ENCODE data around the gene ANK3. TPM values are rescaled to one million over a fixed set of nuclear protein-coding genes. Genes with fewer than 3 reads are reported as not detected.

Gene ANK3
- total RNA-seq, 2 experiments from 2014 or later, result 4.5 to 5.3 TPM

GRCh38 chr10:60368875-60369546 is 20.7 kb downstream of the ANK3 start:
- Mint-ChIP-seq H3K4me1 (ENCODE audit: low read depth) (no peaks in the 10 kb centered on the region), H3K27me3 (ENCODE audit: low read depth) (no peaks in the 10 kb centered on the region), H3K36me3 (ENCODE audit: low read depth) (no peaks in the 10 kb centered on the region), H3K9me3 (ENCODE audit: insufficient read depth) (no peaks in the 10 kb centered on the region), H3K4me3 (no peak overlapping the region), H3K27ac (no peak overlapping the region)
- DNase-seq, result no peak
- ChIA-PET POLR2A (no interaction called here), CTCF (no interaction called here)
- ATAC-seq, result no peak

GRCh38 chr10:60367901-60368300 is 21.8 kb downstream of the ANK3 start:
- DNase-seq (no peak), ATAC-seq (no peak)
- Mint-ChIP-seq H3K4me3 (no peak overlapping the region), H3K36me3 (ENCODE audit: low read depth) (no peaks in the 10 kb centered on the region), H3K27me3 (ENCODE audit: low read depth) (no peaks in the 10 kb centered on the region), H3K4me1 (ENCODE audit: low read depth) (no peaks in the 10 kb centered on the region), H3K27ac (no peak overlapping the region), H3K9me3 (ENCODE audit: insufficient read depth) (no peaks in the 10 kb centered on the region)
- CTCF ChIA-PET, result no interaction called here
- POLR2A ChIA-PET, result no interaction called here

GRCh38 chr10:60367431-60367830 is 22.2 kb downstream of the ANK3 start:
- DNase-seq (no peak), ATAC-seq (no peak)
- Mint-ChIP-seq H3K27ac (no peak overlapping the region), H3K27me3 (ENCODE audit: low read depth) (no peaks in the 10 kb centered on the region), H3K9me3 (ENCODE audit: insufficient read depth) (no peaks in the 10 kb centered on the region), H3K4me3 (no peak overlapping the region), H3K36me3 (ENCODE audit: low read depth) (no peaks in the 10 kb centered on the region), H3K4me1 (ENCODE audit: low read depth) (no peaks in the 10 kb centered on the region)
- POLR2A ChIA-PET, result no interaction called here
- CTCF ChIA-PET, result no interaction called here

GRCh38 chr10:60367024-60367423 is 22.7 kb downstream of the ANK3 start:
- no peak overlapping the region for H3K27ac Mint-ChIP-seq
- H3K27me3 Mint-ChIP-seq (ENCODE audit: low read depth), result no peaks in the 10 kb centered on the region
- ChIA-PET POLR2A (no interaction called here), CTCF (no interaction called here)
- H3K4me1 Mint-ChIP-seq (ENCODE audit: low read depth), result no peaks in the 10 kb centered on the region
- no peaks in the 10 kb centered on the region for H3K9me3 Mint-ChIP-seq (ENCODE audit: insufficient read depth)
- H3K36me3 Mint-ChIP-seq (ENCODE audit: low read depth), result no peaks in the 10 kb centered on the region
- H3K4me3 Mint-ChIP-seq, result no peak overlapping the region
- no peak for ATAC-seq
- DNase-seq, result no peak

GRCh38 chr10:60363187-60363586 is 26.5 kb downstream of the ANK3 start:
- no peak overlapping the region for H3K27ac Mint-ChIP-seq

GRCh38 chr10:60362461-60362860 is 27.2 kb downstream of the ANK3 start:
- CTCF ChIA-PET, result no interaction called here
- H3K4me1 Mint-ChIP-seq (ENCODE audit: low read depth), result no peaks in the 10 kb centered on the region

More at GRCh38 chr10:60363187-60363586, 26.5 kb downstream of the ANK3 start:
- ATAC-seq, result no peak
- CTCF ChIA-PET, result no interaction called here
- POLR2A ChIA-PET, result no interaction called here
- Mint-ChIP-seq H3K9me3 (ENCODE audit: insufficient read depth) (no peaks in the 10 kb centered on the region), H3K27me3 (ENCODE audit: low read depth) (no peaks in the 10 kb centered on the region), H3K4me3 (no peak overlapping the region), H3K36me3 (ENCODE audit: low read depth) (no peaks in the 10 kb centered on the region), H3K4me1 (ENCODE audit: low read depth) (no peaks in the 10 kb centered on the region)
- DNase-seq, result no peak

GRCh38 chr10:60359066-60359465 is 30.6 kb downstream of the ANK3 start:
- Mint-ChIP-seq H3K4me1 (ENCODE audit: low read depth) (no peaks in the 10 kb centered on the region), H3K36me3 (ENCODE audit: low read depth) (no peaks in the 10 kb centered on the region), H3K4me3 (no peak overlapping the region), H3K27me3 (ENCODE audit: low read depth) (no peaks in the 10 kb centered on the region), H3K27ac (no peak overlapping the region), H3K9me3 (ENCODE audit: insufficient read depth) (no peaks in the 10 kb centered on the region)
- ChIA-PET POLR2A (no interaction called here), CTCF (no interaction called here)
- DNase-seq (no peak), ATAC-seq (no peak)

More at GRCh38 chr10:60362461-60362860, 27.2 kb downstream of the ANK3 start:
- ATAC-seq, result no peak
- DNase-seq, result no peak
- Mint-ChIP-seq H3K27me3 (ENCODE audit: low read depth) (no peaks in the 10 kb centered on the region), H3K27ac (no peak overlapping the region), H3K36me3 (ENCODE audit: low read depth) (no peaks in the 10 kb centered on the region), H3K9me3 (ENCODE audit: insufficient read depth) (no peaks in the 10 kb centered on the region), H3K4me3 (no peak overlapping the region)
- POLR2A ChIA-PET, result no interaction called here

GRCh38 chr10:60358282-60358681 is 31.4 kb downstream of the ANK3 start:
- no peaks in the 10 kb centered on the region for H3K4me1 Mint-ChIP-seq (ENCODE audit: low read depth)
- no peak overlapping the region for H3K27ac Mint-ChIP-seq
- ChIA-PET CTCF (no interaction called here), POLR2A (no interaction called here)
- no peak overlapping the region for H3K4me3 Mint-ChIP-seq
- DNase-seq, result no peak
- H3K27me3 Mint-ChIP-seq (ENCODE audit: low read depth), result no peaks in the 10 kb centered on the region
- no peaks in the 10 kb centered on the region for H3K9me3 Mint-ChIP-seq (ENCODE audit: insufficient read depth)
- H3K36me3 Mint-ChIP-seq (ENCODE audit: low read depth), result no peaks in the 10 kb centered on the region
- no peak for ATAC-seq

- no peaks in the 10 kb centered on the region for H3K9me3 Mint-ChIP-seq (ENCODE audit: insufficient read depth)
- ChIA-PET CTCF (no interaction called here), POLR2A (no interaction called here)
- ATAC-seq, result no peak
- no peaks in the 10 kb centered on the region for H3K27me3 Mint-ChIP-seq (ENCODE audit: low read depth)
- no peak overlapping the region for H3K4me3 Mint-ChIP-seq
- no peak overlapping the region for H3K27ac Mint-ChIP-seq
- no peaks in the 10 kb centered on the region for H3K36me3 Mint-ChIP-seq (ENCODE audit: low read depth)
- DNase-seq, result no peak
- H3K4me1 Mint-ChIP-seq (ENCODE audit: low read depth), result no peaks in the 10 kb centered on the region
Measured at GRCh38 chr10:60353519-60354258, 36.0 kb downstream of the ANK3 start.

- H3K27ac Mint-ChIP-seq, result no peak overlapping the region
- CTCF ChIA-PET, result no interaction called here
- DNase-seq, result no peak
- POLR2A ChIA-PET, result no interaction called here
- no peaks in the 10 kb centered on the region for H3K36me3 Mint-ChIP-seq (ENCODE audit: low read depth)
- H3K9me3 Mint-ChIP-seq (ENCODE audit: insufficient read depth), result no peaks in the 10 kb centered on the region
- H3K4me1 Mint-ChIP-seq (ENCODE audit: low read depth), result no peaks in the 10 kb centered on the region
- no peaks in the 10 kb centered on the region for H3K27me3 Mint-ChIP-seq (ENCODE audit: low read depth)
- H3K4me3 Mint-ChIP-seq, result no peak overlapping the region
- no peak for ATAC-seq
Measured at GRCh38 chr10:60352105-60352504, 37.6 kb downstream of the ANK3 start.

GRCh38 chr10:60351191-60351853 is 38.4 kb downstream of the ANK3 start:
- Mint-ChIP-seq H3K4me1 (ENCODE audit: low read depth) (no peaks in the 10 kb centered on the region), H3K27ac (no peak overlapping the region), H3K9me3 (ENCODE audit: insufficient read depth) (no peaks in the 10 kb centered on the region), H3K4me3 (no peak overlapping the region), H3K36me3 (ENCODE audit: low read depth) (no peaks in the 10 kb centered on the region), H3K27me3 (ENCODE audit: low read depth) (no peaks in the 10 kb centered on the region)
- ChIA-PET CTCF (no interaction called here), POLR2A (no interaction called here)
- ATAC-seq (no peak), DNase-seq (no peak)

- H3K4me1 Mint-ChIP-seq (ENCODE audit: low read depth), result no peaks in the 10 kb centered on the region
- no peaks in the 10 kb centered on the region for H3K9me3 Mint-ChIP-seq (ENCODE audit: insufficient read depth)
- no peaks in the 10 kb centered on the region for H3K27me3 Mint-ChIP-seq (ENCODE audit: low read depth)
- ChIA-PET CTCF (interaction anchor here (0.7 kb wide), 1 partner anchor 59 kb away, joined by 3 read pairs; no protein-coding TSS in a partner anchor), POLR2A (no interaction called here)
- ATAC-seq, result no peak
- H3K4me3 Mint-ChIP-seq, result no peak overlapping the region
- H3K27ac Mint-ChIP-seq, result no peak overlapping the region
- no peaks in the 10 kb centered on the region for H3K36me3 Mint-ChIP-seq (ENCODE audit: low read depth)
- DNase-seq, result no peak
Measured at GRCh38 chr10:60350400-60350799, 39.3 kb downstream of the ANK3 start.
